Measurements from ENCODE around the gene BRD1. TPM values are rescaled to one million over a fixed set of nuclear protein-coding genes. Genes with fewer than 3 reads are reported as not detected.

The BRD1 gene
- total RNA-seq, 1 donor from 2014 or later = 40.3 TPM

DNA sequence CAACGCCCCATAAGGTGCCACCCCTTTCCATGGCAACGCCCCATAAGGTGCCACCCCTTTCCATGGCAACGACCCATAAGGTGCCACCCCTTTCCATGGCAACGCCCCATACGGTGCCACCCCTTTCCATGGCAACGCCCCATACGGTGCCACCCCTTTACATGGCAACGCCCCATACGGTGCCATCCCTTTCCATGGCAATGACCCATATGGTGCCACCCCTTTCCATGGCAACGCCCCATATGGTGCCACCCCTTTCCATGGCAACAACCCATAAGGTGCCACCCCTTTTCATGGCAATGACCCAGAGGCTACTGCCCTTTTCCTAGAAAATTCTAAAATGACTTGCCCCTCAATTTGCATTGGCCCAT is 72.1 kb downstream of the BRD1 start:
- H3K9me3 Mint-ChIP-seq (ENCODE audit: unreplicated experiment) = no peaks in the 10 kb centered on the region

DNA sequence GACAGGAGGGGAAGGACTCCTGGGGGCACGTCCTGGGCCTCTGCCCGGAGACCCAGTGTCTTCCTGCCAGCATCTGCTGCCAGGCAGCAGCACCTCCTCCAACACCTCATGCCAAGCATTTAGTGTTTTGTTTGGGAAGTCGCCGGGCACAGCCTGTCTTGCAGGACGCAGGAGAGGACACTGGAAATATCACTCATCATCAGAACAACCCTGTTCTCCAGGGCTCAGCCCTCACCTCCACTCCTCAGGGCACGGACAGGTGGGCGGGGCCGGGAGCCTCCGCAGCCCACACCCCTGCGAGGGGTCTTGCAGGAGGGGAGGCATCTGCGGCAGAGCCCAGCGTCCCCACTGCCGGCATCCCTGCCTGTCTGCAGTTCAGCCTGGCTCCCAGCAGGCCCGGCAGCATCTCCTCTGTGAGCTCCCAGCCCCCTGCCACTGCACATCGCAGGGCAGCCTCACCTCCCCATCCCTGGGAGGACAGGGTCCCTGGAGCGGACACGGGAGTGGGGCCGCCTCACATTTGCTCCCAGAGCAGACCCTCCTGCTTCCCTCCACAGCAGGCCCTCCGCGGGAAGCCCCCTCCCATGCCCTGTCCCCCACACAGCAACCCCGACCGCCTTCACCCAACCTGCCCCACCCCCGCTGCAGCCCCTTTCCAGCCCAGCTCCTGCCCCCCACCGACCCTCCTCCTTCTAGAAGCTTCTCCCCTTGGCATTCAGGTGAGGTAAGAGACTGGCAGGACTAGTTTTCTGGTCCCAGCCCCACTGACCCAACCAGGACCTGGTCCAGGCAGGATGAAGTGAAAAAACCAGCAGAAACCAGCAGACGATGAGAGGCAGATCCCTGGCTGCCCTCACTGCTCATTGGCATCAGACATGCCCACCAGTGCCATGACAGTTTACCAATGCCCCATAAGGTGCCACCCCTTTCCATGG is 72.7 kb downstream of the BRD1 start:
- Mint-ChIP-seq H3K27ac (ENCODE audit: unreplicated experiment) (no peak overlapping the region), H3K27me3 (ENCODE audit: unreplicated experiment) (peaks cover 8% of the 10 kb centered on the region), H3K9me3 (ENCODE audit: unreplicated experiment) (no peaks in the 10 kb centered on the region), H3K4me3 (ENCODE audit: unreplicated experiment) (no peak overlapping the region), H3K4me1 (ENCODE audit: unreplicated experiment) (peaks cover 1% of the 10 kb centered on the region), H3K36me3 (ENCODE audit: low read depth, unreplicated experiment) (no peaks in the 10 kb centered on the region)
- TF ChIP-seq, protein P1, sequence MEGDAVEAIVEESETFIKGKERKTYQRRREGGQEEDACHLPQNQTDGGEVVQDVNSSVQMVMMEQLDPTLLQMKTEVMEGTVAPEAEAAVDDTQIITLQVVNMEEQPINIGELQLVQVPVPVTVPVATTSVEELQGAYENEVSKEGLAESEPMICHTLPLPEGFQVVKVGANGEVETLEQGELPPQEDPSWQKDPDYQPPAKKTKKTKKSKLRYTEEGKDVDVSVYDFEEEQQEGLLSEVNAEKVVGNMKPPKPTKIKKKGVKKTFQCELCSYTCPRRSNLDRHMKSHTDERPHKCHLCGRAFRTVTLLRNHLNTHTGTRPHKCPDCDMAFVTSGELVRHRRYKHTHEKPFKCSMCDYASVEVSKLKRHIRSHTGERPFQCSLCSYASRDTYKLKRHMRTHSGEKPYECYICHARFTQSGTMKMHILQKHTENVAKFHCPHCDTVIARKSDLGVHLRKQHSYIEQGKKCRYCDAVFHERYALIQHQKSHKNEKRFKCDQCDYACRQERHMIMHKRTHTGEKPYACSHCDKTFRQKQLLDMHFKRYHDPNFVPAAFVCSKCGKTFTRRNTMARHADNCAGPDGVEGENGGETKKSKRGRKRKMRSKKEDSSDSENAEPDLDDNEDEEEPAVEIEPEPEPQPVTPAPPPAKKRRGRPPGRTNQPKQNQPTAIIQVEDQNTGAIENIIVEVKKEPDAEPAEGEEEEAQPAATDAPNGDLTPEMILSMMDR (IDR thresholded peaks at IDR 0.05; ENCODE audit: unreplicated experiment) = no peak
- no peak for DNase-seq (ENCODE audit: low spot score)

More for the DNA sequence above, 72.1 kb downstream of the BRD1 start:
- H3K36me3 Mint-ChIP-seq (ENCODE audit: low read depth, unreplicated experiment) = no peaks in the 10 kb centered on the region
- DNase-seq (ENCODE audit: low spot score) = no peak
- H3K27me3 Mint-ChIP-seq (ENCODE audit: unreplicated experiment) = peaks cover 8% of the 10 kb centered on the region
- peaks cover 8% of the 10 kb centered on the region for H3K4me1 Mint-ChIP-seq (ENCODE audit: unreplicated experiment)
- H3K27ac Mint-ChIP-seq (ENCODE audit: unreplicated experiment) = no peak overlapping the region
- TF ChIP-seq, protein P1 (IDR thresholded peaks at IDR 0.05; ENCODE audit: unreplicated experiment) = no peak
- no peak overlapping the region for H3K4me3 Mint-ChIP-seq (ENCODE audit: unreplicated experiment)

DNA sequence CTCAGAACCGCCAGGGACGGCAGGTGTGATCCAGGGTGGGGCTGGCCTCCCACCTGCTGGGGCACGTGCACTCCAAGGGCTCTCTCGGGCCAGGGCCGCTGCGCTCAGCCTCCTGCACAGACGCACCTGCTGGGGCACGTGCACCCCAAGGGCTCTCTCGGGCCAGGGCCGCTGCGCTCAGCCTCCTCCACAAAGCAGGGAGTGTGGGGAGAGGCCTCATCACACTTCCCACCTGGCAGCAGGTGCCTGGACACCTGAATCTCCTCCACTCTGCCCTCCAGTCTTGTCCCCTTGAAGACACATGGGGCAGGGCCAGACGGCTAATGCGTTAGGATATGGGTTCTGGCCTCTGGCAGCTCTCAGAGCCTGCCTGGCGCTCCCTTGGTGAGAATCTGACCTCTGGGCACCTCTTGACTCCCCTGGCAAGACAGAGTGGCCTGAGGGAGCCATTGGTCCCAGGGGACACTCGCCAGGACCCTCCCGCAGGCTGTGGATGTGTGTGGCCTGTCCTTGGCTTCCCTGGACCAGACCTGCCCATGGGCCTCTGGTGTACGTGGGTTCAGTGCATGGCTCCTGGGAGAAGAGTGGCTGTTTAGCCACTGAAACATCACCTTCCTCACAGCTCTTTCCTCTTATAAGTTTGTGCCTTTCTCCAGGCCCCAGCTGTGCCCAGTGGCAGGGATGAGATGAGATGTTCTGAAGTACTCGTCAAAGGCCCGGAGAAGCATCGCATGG is 73.5 kb downstream of the BRD1 start:
- DNase-seq (ENCODE audit: low spot score) = no peak
- H3K27me3 Mint-ChIP-seq (ENCODE audit: unreplicated experiment) = peaks cover 8% of the 10 kb centered on the region
- no peak overlapping the region for H3K27ac Mint-ChIP-seq (ENCODE audit: unreplicated experiment)
- no peaks in the 10 kb centered on the region for H3K9me3 Mint-ChIP-seq (ENCODE audit: unreplicated experiment)
- TF ChIP-seq, protein P1 (IDR thresholded peaks at IDR 0.05; ENCODE audit: unreplicated experiment) = no peak
- no peaks in the 10 kb centered on the region for H3K4me1 Mint-ChIP-seq (ENCODE audit: unreplicated experiment)
- H3K4me3 Mint-ChIP-seq (ENCODE audit: unreplicated experiment) = no peak overlapping the region
- H3K36me3 Mint-ChIP-seq (ENCODE audit: low read depth, unreplicated experiment) = no peaks in the 10 kb centered on the region

DNA sequence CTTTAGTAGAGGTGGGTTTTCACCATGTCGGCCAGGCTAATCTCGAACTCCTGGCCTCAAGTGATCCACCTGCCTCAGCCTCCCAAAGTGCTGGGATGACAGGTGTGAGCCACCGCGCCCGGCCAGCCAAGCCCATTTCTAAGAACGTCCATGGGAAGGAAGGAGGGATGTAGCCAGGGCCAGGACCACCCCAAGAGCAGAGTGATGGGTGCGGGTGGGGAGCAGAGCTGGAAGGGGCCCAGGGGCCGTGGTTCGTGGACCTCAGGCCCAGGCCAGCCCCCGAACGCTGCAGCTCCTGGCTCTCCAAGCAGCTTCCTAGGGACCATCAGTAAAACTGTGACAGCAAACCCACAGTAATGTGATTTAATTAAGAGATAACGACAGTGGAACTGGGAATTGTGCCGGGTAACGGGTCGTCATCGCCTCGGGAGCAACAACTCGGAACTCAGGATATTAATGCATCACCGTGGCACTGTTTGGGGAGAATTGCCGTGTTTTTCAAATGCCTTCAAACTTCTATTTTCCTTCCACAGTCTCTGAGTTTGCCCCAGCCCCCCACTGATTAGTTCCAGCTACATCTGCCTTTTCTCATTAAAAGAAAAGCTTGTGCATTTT is 74.3 kb downstream of the BRD1 start:
- TF ChIP-seq, protein P1 (IDR thresholded peaks at IDR 0.05; ENCODE audit: unreplicated experiment) = no peak

More for the DNA sequence above, 74.3 kb downstream of the BRD1 start:
- Mint-ChIP-seq H3K27me3 (ENCODE audit: unreplicated experiment) (peaks cover 8% of the 10 kb centered on the region), H3K27ac (ENCODE audit: unreplicated experiment) (peak overlapping the region; percentile 43), H3K4me3 (ENCODE audit: unreplicated experiment) (no peak overlapping the region), H3K36me3 (ENCODE audit: low read depth, unreplicated experiment) (no peaks in the 10 kb centered on the region), H3K9me3 (ENCODE audit: unreplicated experiment) (no peaks in the 10 kb centered on the region), H3K4me1 (ENCODE audit: unreplicated experiment) (no peaks in the 10 kb centered on the region)
- DNase-seq (ENCODE audit: low spot score) = no peak

Measured in endothelial cell (in vitro differentiated cells).